HepG2 (cell line): ENCODE results near the gene APOC3. TPM values are rescaled to one million over a fixed set of nuclear protein-coding genes. Genes with fewer than 3 reads are reported as not detected.
A peak's percentile ranks its signal among the peaks of the same experiment; 100 is the strongest.

Experiments
- ARNT ChIP-seq: fragments of 450-650 bp; IDR thresholded peaks from 2 replicates; pipeline ENCODE4 v1.6.1; 2017
- FOXC1 ChIP-seq: sonication (generic); formaldehyde crosslinking; IDR thresholded peaks from 2 replicates; pipeline ENCODE4 v1.8.0; 2022; ENCODE audit warnings: mild to moderate bottlenecking, missing genetic modification reagents, borderline replicate concordance
- HINFP ChIP-seq: sonication (generic); formaldehyde crosslinking; IDR thresholded peaks from 2 replicates; pipeline ENCODE4 v1.4.0; 2020; ENCODE audit warnings: low read depth, mild to moderate bottlenecking, missing genetic modification reagents
- HIVEP1 ChIP-seq: sonication (generic); formaldehyde crosslinking; IDR thresholded peaks from 2 replicates; pipeline ENCODE4 v1.4.0; 2020; ENCODE audit warnings: mild to moderate bottlenecking, missing genetic modification reagents
- HOXD1 ChIP-seq: sonication (generic); formaldehyde crosslinking; IDR thresholded peaks from 2 replicates; pipeline ENCODE4 v1.5.0; 2020; ENCODE audit warnings: missing genetic modification reagents
- JUN ChIP-seq: sonication (generic); formaldehyde crosslinking; IDR thresholded peaks from 2 replicates; pipeline ENCODE4 v1.4.0; 2020; ENCODE audit warnings: mild to moderate bottlenecking, missing genetic modification reagents
- NONO ChIP-seq, 2 experiments: fragments of 450-650 bp in 1 of 2; sonication (generic) in 1 of 2; formaldehyde crosslinking in 1 of 2; IDR thresholded peaks in 1 of 2; conservative IDR thresholded peaks in 1 of 2; 2 replicates each; pipeline versions ENCODE4 v1.6.1 to v1.8.0; 2017 to 2022; ENCODE audit warnings: mild to moderate bottlenecking in 1 of 2, missing genetic modification reagents in 1 of 2, moderate library complexity in 1 of 2
- PITX1 ChIP-seq: sonication (generic); formaldehyde crosslinking; IDR thresholded peaks from 2 replicates; pipeline ENCODE4 v1.5.1; 2020; ENCODE audit warnings: mild to moderate bottlenecking, missing genetic modification reagents
- RARG ChIP-seq: sonication (generic); formaldehyde crosslinking; IDR thresholded peaks from 2 replicates; pipeline ENCODE4 v1.4.0; 2020; ENCODE audit warnings: low read depth, mild to moderate bottlenecking, missing genetic modification reagents
- SAP130 ChIP-seq: IDR thresholded peaks from 2 replicates; pipeline ENCODE4 v1.6.1; 2016; ENCODE audit warnings: low read depth
- SOX13 ChIP-seq, 3 experiments: fragments of 450-650 bp in 1 of 3; sonication (generic) in 1 of 3; formaldehyde crosslinking in 1 of 3; IDR thresholded peaks in 2 of 3; conservative IDR thresholded peaks in 1 of 3; 2 replicates each; pipeline versions ENCODE4 v1.5.0 to v1.6.1; 2016 to 2020; ENCODE audit warnings: antibody characterized with exemption in 1 of 3, mild to moderate bottlenecking in 1 of 3, missing compliant biosample characterization in 1 of 3, missing genetic modification reagents in 1 of 3, moderate library complexity in 1 of 3
- TAF1 ChIP-seq: sonication (generic); formaldehyde crosslinking; IDR thresholded peaks from 2 replicates; pipeline ENCODE4 v1.4.0; 2020; ENCODE audit warnings: missing genetic modification reagents
- TCF7L2 ChIP-seq: IDR thresholded peaks from 2 replicates; pipeline ENCODE4 v1.6.1; 2011; ENCODE audit warnings: mild to moderate bottlenecking, low read depth, low read length, moderate library complexity
- THAP9 ChIP-seq: sonication (generic); formaldehyde crosslinking; IDR thresholded peaks from 2 replicates; pipeline ENCODE4; 2020; ENCODE audit warnings: missing genetic modification reagents, mild to moderate bottlenecking, borderline replicate concordance
- THRA ChIP-seq: sonication (generic); formaldehyde crosslinking; IDR thresholded peaks from 2 replicates; pipeline ENCODE4 v1.4.0; 2020; ENCODE audit warnings: missing genetic modification reagents, borderline replicate concordance
- ZFX ChIP-seq: sonication (generic); formaldehyde crosslinking; IDR thresholded peaks from 2 replicates; pipeline ENCODE4 v1.4.0; 2020; ENCODE audit warnings: mild to moderate bottlenecking, low read depth, missing genetic modification reagents, moderate library complexity
- ZNF234 ChIP-seq: sonication (generic); formaldehyde crosslinking; conservative IDR thresholded peaks from 2 replicates; pipeline ENCODE4 v1.5.1; 2020; ENCODE audit warnings: mild to moderate bottlenecking, missing genetic modification reagents
- ZNF276 ChIP-seq: sonication (generic); formaldehyde crosslinking; IDR thresholded peaks from 2 replicates; pipeline ENCODE4 v1.4.0; 2020; ENCODE audit warnings: mild to moderate bottlenecking, low read depth, missing genetic modification reagents
- ZSCAN25 ChIP-seq: sonication (generic); formaldehyde crosslinking; IDR thresholded peaks from 2 replicates; pipeline ENCODE4 v1.8.0; 2022; ENCODE audit warnings: mild to moderate bottlenecking, missing genetic modification reagents
- polyA plus RNA-seq, 8 experiments: library from polyadenylated mRNA; depleted of rRNA in 3 of 8; stranded (reverse) in 7 of 8; unstranded in 1 of 8; fragments of >200 nt; fragmentation: Illumina TruSeq in 4 of 8; extraction: Trizol in 4 of 8; gene quantifications; 2 replicates each; pipeline versions ENCODE4 v1.2.1 to v1.2.3, GENCODE V29; 2011 to 2016; ENCODE audit warnings: low read depth in 4 of 8, missing spikeins in 1 of 8, mixed read lengths in 1 of 8; ENCODE audit not compliant: insufficient read depth in 1 of 8
- total RNA-seq, 5 experiments: library from RNA; depleted of rRNA; stranded (reverse); fragments of >200 nt; fragmentation: Illumina TruSeq; extraction: Trizol; gene quantifications; 2 replicates each; pipeline ENCODE4 v1.2.3, GENCODE V29; 2016; ENCODE audit warnings: low read depth in 1 of 5

The APOC3 gene
- total and polyA plus RNA-seq, 2 of the 13 experiments (the other 11 are each of a cell fraction or from before 2014, with no cell fraction given) = 314 to 687 TPM

- TF ChIP-seq HINFP (CRISPR knock-in tag) (0 out of 2 replicates have a peak, but pooled peaks have one; percentile 23), ARNT (no peak), THRA (CRISPR knock-in tag) (peak; percentile 66), JUN (CRISPR knock-in tag) (no peak), FOXC1 (CRISPR knock-in tag) (peak; percentile 59; the same call in 1 of the 2 replicates), TAF1 (CRISPR knock-in tag) (peak; percentile 62; the same call in 1 of the 2 replicates), ZNF276 (CRISPR knock-in tag) (peak; percentile 71; the same call in 1 of the 2 replicates), ZSCAN25 (peak; percentile 85), HIVEP1 (CRISPR knock-in tag) (peak; percentile 31; the same call in 1 of the 2 replicates), HOXD1 (CRISPR knock-in tag) (0 out of 2 replicates have a peak, but pooled peaks have one; percentile 41), RARG (CRISPR knock-in tag) (no peak), NONO (IDR thresholded peaks at IDR 0.05) (no peak), NONO (CRISPR knock-in tag; conservative IDR thresholded peaks at IDR 0.05) (peak; percentile 66; the same call in 1 of the 2 replicates), ZFX (CRISPR knock-in tag) (peak; percentile 67), SOX13 (IDR thresholded peaks at IDR 0.05) (no peak), SOX13 (CRISPR knock-in tag; conservative IDR thresholded peaks at IDR 0.05 in 1 of 2, IDR thresholded peaks at IDR 0.05 in 1 of 2) (peak in 1 of 2 experiments; percentile 49; a peak in 1 of 4 replicates), THAP9 (CRISPR knock-in tag) (peak; percentile 63; the same call in 1 of the 2 replicates), PITX1 (CRISPR knock-in tag) (0 out of 2 replicates have a peak, but pooled peaks have one; percentile 43), SAP130 (CRISPR knock-in tag) (peak; percentile 70), TCF7L2 (no peak), ZNF234 (CRISPR knock-in tag) (no peak)
Observed at GRCh38 chr11:116791002-116791812, 38.5 kb upstream of the APOC3 start (continued).
